Measurements from ENCODE around the gene SVOPL.

GRCh38 chr7:138554674-138555073, 146.5 kb downstream of the SVOPL start:
- TF ChIP-seq FOXA1 (IDR thresholded peaks at IDR 0.05): no peak
- TF ChIP-seq SUZ12 (IDR thresholded peaks at IDR 0.05): no peak
- TF ChIP-seq TARDBP (IDR thresholded peaks at IDR 0.05): no peak
- no peak for TF ChIP-seq ZNF384 (IDR thresholded peaks at IDR 0.05)
- no peak for TF ChIP-seq FOXK2 (IDR thresholded peaks at IDR 0.05)
- no peak for TF ChIP-seq BHLHE40 (IDR thresholded peaks at IDR 0.05; ENCODE audit: borderline replicate concordance)

Data from HEK293T (cell line).